Central memory CD8-positive, alpha-beta T cell (primary cell): Measurements from ENCODE around the gene MATN1.

ENCODE experiments used
- ATAC-seq: fragments of 150-1000 bp; cut with Tn5 transposase; replicated peaks from 2 replicates; pipeline ENCODE4 v1.10.0; 2022; ENCODE audit warnings: mild to moderate bottlenecking, moderate FRiP score, moderate number of reproducible peaks; ENCODE audit not compliant: poor library complexity, severe bottlenecking; ENCODE audit errors: extremely low read depth
- DNase-seq, 2 donors: peaks; one replicate each; pipeline ENCODE4 v3.0.0; 2021; ENCODE audit warnings: low spot score in 2 of 2
- H3K27ac Mint-ChIP-seq: one replicate; pipeline ENCODE4 v1.8.0; 2022; ENCODE audit warnings: low read depth, mild to moderate bottlenecking, moderate library complexity, mixed read lengths
- H3K27me3 Mint-ChIP-seq: one replicate; pipeline ENCODE4 v1.8.0; 2022; ENCODE audit warnings: mixed read lengths
- H3K36me3 Mint-ChIP-seq: one replicate; pipeline ENCODE4 v1.8.0; 2022; ENCODE audit warnings: mild to moderate bottlenecking, moderate library complexity, mixed read lengths; ENCODE audit not compliant: insufficient read depth
- H3K4me1 Mint-ChIP-seq: one replicate; pipeline ENCODE4 v1.8.0; 2022; ENCODE audit warnings: mixed read lengths
- H3K4me3 Mint-ChIP-seq: one replicate; pipeline ENCODE4 v1.8.0; 2022; ENCODE audit warnings: mild to moderate bottlenecking, moderate library complexity, mixed read lengths
- H3K9me3 Mint-ChIP-seq: one replicate; pipeline ENCODE4 v1.8.0; 2022; ENCODE audit warnings: mixed read lengths

Gene MATN1

DNA sequence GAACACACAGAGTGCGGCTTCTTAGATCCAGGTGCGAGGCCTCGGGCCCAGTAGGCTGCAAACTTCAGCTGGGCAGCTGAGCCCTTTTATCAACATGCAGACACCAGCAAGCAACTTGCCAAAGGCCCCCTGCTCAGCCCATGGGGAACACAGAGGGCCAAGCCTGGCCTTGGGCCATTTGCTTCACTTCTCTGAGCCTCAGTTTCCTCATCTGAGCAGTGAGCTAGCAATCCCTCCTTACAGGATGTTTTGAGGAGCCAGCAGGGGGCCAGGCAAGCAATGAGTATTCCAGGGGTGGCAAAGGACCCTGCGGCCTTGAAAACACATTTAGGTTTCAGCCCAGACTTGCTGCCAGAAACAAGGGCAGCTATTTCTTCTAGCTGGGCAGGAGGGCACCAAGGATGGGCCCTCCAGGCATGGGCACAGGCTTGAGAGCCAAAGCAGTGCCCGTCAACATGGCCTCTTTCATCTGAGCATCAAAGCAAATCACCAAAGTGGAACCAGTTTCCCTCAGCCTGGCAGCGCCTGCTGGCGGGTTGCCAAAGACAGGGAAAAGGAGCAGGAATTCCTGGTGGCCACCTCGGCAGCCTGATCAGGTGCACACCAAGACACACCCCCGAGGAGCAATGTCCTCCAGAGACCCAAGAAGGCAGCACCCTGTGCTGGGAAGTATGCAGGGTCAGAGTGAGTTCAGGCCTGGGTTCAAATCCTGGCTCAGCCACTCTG, 1.4 kb downstream of the MATN1 start:
- Mint-ChIP-seq H3K4me1 (peaks cover 21% of the 10 kb centered on the region), H3K27ac (no peak overlapping the region)
- no peak for DNase-seq

DNA sequence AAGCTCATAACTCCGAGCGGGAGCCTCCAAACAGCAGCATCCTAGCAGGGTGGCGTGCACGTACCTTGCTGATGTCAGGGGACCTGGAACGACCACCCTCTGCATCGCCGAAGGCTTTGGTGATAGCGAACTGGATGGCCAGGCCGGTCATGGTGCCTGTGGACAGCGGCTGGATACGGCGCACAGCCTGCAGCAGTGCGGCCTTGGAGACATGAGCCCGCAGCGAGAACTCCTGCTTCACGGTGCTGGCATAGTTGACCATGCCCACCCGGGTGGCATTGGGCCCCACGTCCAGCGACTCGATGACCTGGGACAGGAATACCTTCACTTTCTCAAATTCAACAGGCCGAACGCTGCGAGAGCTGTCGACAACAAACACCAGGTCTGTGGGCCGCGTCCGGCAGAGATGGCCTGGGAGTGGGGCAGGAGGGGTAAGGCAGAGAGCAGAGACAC, 2.0 kb downstream of the MATN1 start:
- Mint-ChIP-seq H3K4me3 (no peak overlapping the region), H3K27ac (no peak overlapping the region), H3K4me1 (peaks cover 23% of the 10 kb centered on the region), H3K9me3 (no peaks in the 10 kb centered on the region), H3K36me3 (peaks cover 18% of the 10 kb centered on the region), H3K27me3 (no peaks in the 10 kb centered on the region)
- DNase-seq, result no peak
- no peak for ATAC-seq

More for the DNA sequence above, 1.4 kb downstream of the MATN1 start:
- no peak overlapping the region for H3K4me3 Mint-ChIP-seq
- no peaks in the 10 kb centered on the region for H3K27me3 Mint-ChIP-seq
- no peak for ATAC-seq
- H3K9me3 Mint-ChIP-seq, result no peaks in the 10 kb centered on the region
- H3K36me3 Mint-ChIP-seq, result peaks cover 18% of the 10 kb centered on the region

DNA sequence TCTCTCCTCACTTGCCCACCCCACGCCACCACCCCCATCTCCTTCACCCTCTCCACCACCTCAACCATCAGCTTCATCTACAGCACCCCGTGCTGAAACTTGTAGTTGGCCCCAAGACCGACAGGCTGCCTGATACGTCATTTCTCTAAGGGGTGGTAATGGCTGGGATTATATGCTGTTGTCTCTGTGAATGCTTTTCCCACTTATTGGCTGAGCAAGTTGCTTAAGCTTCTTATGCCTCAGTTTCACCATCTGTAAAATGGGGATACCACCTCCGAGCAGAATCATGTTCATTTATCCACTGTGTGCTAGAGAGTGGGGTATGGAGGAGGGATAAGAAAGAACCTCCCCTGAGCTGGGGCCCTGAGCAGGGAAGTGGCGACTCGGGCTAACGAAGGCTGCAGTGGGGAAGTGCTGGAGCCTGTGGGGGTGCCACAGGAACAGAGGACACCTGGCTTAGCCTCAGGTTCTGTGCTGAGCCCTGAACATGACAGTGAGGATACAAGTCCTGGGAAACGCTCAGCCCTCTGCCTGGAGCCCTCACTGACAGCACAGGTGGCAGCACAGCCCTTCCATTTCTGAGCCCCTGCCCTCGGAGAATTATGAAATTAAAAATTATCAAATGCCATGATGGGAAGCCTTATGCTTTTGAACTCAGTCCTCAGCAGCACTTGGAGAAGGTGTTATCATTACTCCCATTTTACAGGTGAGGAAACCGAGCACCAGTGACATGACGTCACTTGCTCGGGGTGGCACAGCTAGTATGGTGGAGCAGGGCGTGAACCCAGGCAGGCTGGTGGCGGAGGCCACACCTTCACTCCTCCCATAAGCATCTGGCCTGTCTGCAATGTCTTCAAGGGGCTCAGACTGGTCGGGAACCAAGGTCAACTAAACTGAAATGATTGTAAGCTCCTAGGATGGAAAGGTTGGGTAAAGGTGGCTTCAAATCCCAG, 2.8 kb downstream of the MATN1 start:
- no peak overlapping the region for H3K4me3 Mint-ChIP-seq
- no peaks in the 10 kb centered on the region for H3K9me3 Mint-ChIP-seq
- peaks cover 18% of the 10 kb centered on the region for H3K36me3 Mint-ChIP-seq
- no peak for DNase-seq
- no peak overlapping the region for H3K27ac Mint-ChIP-seq
- ATAC-seq, result no peak
- H3K4me1 Mint-ChIP-seq, result peaks cover 23% of the 10 kb centered on the region
- no peaks in the 10 kb centered on the region for H3K27me3 Mint-ChIP-seq

DNA sequence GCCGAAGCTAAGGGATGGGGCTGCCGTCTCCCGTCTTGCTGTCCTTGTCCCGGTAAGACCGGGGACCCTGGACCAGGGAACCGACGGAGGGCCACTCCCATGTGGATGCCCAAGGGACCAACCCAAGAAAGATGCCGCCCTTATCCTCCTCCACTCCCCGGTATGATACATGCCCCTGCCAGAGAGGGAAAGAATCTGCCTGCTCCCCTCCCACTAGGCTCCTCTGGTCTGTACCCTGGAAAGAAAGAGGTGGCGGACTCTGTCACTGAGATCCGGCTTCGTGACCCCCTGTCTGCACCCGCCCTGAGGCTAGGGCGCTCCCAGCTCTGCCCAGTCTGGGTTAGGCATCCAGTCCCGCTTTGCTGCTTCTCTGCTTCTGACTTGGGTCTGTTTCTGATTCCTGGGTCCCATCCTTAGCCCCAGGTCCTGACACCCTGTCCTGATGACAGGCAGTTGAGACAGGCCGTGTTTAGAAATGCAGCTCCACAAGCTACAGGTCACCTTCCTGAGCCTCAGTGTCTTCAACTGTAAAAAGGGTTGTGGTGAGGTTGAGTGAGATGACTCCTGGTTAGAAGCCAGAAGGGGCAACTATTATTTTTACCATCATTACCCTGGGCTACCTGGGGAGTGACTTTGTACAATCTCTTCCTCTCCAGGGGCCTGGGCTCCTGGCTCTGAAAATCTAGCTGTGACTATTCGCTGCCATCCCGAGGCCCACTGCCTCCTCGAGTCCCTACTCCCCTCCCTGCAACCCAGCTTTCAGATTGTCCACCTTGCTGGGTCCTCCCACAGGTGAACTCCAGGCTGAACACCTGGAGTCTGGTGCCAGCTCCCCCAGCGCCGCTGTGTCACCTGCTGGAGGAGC, 3.7 kb downstream of the MATN1 start:
- no peak for ATAC-seq
- Mint-ChIP-seq H3K27me3 (no peaks in the 10 kb centered on the region), H3K36me3 (peaks cover 18% of the 10 kb centered on the region), H3K4me1 (peaks cover 23% of the 10 kb centered on the region), H3K27ac (peak overlapping the region; percentile 95), H3K9me3 (no peaks in the 10 kb centered on the region), H3K4me3 (peak overlapping the region; percentile 89)
- DNase-seq, result no peak

DNA sequence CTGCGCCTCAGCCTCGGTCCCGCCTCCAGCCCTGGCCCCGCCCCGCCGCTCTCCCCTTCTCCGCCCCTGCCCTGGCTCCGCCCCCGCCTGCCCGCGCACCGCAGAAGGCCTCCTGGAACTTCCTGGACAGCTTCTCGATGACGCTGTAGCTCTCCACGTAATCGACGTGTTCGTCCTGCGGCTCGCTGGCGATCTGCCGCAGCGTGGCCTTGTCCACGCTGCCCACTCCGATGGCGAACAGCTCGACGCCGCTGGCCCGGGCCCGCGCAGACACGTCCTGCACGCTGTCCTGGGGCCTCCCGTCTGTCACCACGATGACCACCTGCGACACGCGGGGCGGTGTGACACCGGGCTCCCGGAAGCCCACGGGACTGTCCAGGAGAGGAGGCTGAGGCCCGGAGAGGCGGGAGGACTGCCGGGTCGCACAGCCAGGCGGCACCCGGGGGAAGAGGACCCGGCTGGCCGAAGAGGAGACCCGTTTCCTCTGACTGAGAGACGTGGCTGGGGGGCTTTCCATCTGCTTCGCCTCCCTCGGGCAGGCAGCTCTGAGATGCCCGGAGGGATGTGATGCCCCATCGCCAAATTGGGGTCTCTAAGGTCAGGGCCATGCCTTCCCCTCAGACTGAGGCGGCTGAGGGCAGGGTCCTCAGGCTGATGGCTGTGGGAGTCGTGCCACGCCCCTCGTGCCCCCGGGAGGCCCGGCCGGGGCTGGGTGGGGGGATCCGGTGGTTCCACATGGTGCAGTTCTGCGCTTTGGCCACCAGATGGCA, 4.6 kb downstream of the MATN1 start:
- Mint-ChIP-seq H3K36me3 (peaks cover 18% of the 10 kb centered on the region), H3K4me1 (peaks cover 18% of the 10 kb centered on the region), H3K27ac (peak overlapping the region; percentile 95), H3K4me3 (peak overlapping the region; percentile 89), H3K27me3 (no peaks in the 10 kb centered on the region), H3K9me3 (no peaks in the 10 kb centered on the region)
- ATAC-seq (peak; percentile 79), DNase-seq (peak; percentile 83 to 95)

DNA sequence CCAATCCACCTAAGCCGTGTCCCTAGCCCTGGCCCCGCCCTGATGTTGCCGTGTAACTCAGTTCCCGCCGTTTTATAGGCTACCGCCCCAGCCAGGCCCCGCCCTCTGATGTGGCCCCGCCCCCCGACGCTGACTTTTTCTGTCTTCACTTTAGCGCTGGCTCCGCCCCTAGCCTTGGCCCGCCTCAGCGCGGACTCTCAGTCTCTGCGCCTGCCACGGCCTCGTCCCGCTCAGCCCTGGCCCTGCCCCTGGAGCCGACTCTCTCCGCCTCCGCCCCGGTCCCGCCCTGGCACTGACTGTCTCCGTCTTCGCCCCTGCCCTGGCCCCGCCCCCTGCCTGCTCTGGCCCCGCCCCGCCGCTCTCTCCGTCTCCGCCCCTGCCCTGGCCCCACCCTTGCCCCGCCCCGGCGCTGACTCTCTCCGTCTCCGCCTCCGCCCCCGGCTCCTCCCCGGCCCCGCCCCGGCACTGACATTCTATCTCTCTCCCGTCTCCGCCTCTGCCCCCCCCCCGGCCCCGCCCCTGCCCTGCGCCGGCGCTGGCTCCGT, 5.2 kb downstream of the MATN1 start:
- ATAC-seq, result peak; percentile 90
- peaks cover 5% of the 10 kb centered on the region for H3K27me3 Mint-ChIP-seq
- peak; percentile 95 to 99 for DNase-seq
- H3K27ac Mint-ChIP-seq, result peak overlapping the region; percentile 95
- H3K4me3 Mint-ChIP-seq, result peak overlapping the region; percentile 89
- H3K36me3 Mint-ChIP-seq, result peaks cover 18% of the 10 kb centered on the region
- H3K4me1 Mint-ChIP-seq, result peaks cover 16% of the 10 kb centered on the region
- H3K9me3 Mint-ChIP-seq, result no peaks in the 10 kb centered on the region

DNA sequence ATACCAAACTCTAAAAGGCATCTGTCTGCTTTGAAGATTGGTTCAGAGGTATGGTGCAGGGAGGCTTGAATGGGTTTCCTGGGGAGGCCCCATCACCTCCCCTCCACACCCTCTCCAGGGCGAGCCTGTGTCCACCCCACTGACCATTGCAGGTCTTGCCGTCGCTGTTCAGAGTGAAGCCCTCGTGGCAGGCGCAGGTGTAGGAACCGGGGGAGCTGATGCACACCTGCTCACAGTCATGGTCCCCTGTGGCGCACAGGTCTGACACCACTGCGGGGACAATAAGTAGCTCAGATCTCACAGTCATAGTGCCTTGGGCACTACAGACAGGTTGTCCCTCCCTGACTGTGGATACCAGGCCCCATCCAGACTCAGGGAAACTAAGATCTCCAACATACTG, 6.7 kb downstream of the MATN1 start:
- peaks cover 20% of the 10 kb centered on the region for H3K27me3 Mint-ChIP-seq
- DNase-seq, result no peak
- no peak overlapping the region for H3K4me3 Mint-ChIP-seq
- H3K9me3 Mint-ChIP-seq, result no peaks in the 10 kb centered on the region
- no peak overlapping the region for H3K27ac Mint-ChIP-seq
- H3K4me1 Mint-ChIP-seq, result peaks cover 16% of the 10 kb centered on the region
- no peak for ATAC-seq
- peaks cover 15% of the 10 kb centered on the region for H3K36me3 Mint-ChIP-seq

DNA sequence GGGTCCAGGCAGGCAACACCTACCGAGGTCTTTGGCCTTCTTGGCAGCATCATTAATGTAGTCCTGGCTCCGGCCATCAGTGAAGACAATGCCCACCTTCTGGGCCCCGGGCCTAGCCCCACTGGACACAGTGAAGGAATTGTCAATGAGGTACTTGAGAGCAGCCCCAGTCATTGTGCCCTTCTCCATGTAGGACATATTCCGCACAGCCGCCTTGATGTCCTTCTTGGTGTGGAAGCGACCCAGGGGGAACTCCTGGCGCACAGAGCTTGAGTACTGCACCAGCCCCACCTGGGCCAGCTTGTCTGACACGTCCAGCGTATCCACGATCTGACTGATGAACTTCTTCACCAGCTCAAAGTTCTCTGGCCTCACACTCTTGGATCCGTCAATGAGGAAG, 7.5 kb downstream of the MATN1 start:
- Mint-ChIP-seq H3K4me3 (no peak overlapping the region), H3K27ac (no peak overlapping the region), H3K4me1 (peaks cover 16% of the 10 kb centered on the region), H3K27me3 (peaks cover 28% of the 10 kb centered on the region), H3K36me3 (peaks cover 12% of the 10 kb centered on the region), H3K9me3 (no peaks in the 10 kb centered on the region)
- DNase-seq, result no peak
- ATAC-seq, result no peak

DNA sequence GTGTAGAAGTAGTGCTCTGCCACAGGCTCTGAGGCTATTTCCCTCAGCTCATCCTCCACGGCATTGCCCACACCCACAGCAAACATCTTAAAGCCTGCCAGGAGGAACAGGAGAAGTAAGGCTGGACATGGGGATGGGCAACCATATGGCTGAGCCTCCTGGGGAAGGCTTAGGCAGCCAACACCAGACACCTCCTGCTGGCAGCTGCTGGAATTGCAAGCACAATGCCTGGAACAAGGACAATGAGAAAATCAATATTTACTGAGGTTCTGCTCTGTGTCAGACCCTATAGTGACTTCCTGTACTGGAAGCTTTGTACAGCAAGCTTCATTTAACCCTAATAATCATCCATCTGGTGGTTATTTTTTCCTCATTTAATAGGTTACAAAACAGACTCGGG, 8.2 kb downstream of the MATN1 start:
- Mint-ChIP-seq H3K4me3 (no peak overlapping the region), H3K4me1 (peaks cover 16% of the 10 kb centered on the region), H3K27me3 (peaks cover 33% of the 10 kb centered on the region), H3K36me3 (peaks cover 12% of the 10 kb centered on the region), H3K27ac (no peak overlapping the region), H3K9me3 (no peaks in the 10 kb centered on the region)
- ATAC-seq, result no peak
- no peak for DNase-seq

DNA sequence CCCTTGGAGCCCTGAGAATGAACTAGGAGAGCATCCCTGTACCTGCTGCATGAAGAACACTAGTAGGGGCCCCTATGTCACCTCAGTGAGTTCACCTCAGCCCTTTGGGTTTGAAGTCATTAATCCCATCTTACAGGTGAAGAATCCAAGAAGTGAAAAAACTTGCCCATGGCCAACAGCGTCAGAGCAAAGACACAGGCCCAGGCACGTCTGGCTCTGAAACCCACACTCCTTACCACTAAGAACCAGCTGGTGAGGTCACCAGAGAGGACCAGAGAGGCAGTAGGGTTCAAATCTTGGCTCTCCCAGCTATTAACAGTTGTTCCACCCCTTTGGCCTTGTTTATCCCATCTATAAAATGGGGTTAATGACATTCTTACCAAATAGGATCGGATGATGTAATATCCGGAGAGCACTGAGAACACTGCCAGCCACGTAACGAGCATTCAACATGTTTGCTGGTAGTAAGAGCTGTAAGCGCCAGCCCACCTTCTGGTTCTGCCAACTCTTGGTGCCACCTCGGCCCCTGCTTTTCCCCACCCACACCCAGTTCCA, 8.8 kb downstream of the MATN1 start:
- Mint-ChIP-seq H3K27me3 (peaks cover 39% of the 10 kb centered on the region), H3K4me1 (peaks cover 13% of the 10 kb centered on the region), H3K36me3 (peaks cover 12% of the 10 kb centered on the region), H3K27ac (no peak overlapping the region), H3K4me3 (no peak overlapping the region), H3K9me3 (no peaks in the 10 kb centered on the region)
- ATAC-seq (no peak), DNase-seq (no peak)

DNA sequence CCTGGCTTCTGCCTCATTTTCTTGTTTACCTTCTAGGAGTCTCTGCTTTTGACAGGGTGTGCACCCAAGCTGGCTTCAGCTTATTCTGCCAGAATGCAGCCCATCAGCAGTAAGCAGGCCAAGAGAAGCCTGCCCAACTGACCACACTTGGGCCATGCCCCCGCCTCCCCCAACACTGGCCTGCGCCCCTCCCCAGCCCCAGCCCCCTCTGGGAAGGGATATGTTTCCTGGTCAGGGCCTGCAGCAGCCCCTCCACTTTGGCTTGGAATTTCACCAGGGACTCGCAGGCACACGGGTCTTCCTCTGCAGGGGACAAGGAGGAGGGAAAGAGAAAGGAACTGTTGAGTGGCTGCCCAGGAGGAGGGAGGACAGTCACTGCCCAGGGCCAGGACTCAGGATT, 9.4 kb downstream of the MATN1 start:
- Mint-ChIP-seq H3K27me3 (peaks cover 45% of the 10 kb centered on the region), H3K4me1 (peaks cover 10% of the 10 kb centered on the region), H3K27ac (no peak overlapping the region), H3K9me3 (no peaks in the 10 kb centered on the region), H3K36me3 (peaks cover 12% of the 10 kb centered on the region), H3K4me3 (no peak overlapping the region)
- DNase-seq, result no peak
- ATAC-seq, result no peak
